ENCODE results near the gene CDK3. TPM values are rescaled to one million over a fixed set of nuclear protein-coding genes. Genes with fewer than 3 reads are reported as not detected.

The CDK3 gene
- total RNA-seq, 2 donors from 2014 or later = 3.4 to 4.9 TPM

DNA sequence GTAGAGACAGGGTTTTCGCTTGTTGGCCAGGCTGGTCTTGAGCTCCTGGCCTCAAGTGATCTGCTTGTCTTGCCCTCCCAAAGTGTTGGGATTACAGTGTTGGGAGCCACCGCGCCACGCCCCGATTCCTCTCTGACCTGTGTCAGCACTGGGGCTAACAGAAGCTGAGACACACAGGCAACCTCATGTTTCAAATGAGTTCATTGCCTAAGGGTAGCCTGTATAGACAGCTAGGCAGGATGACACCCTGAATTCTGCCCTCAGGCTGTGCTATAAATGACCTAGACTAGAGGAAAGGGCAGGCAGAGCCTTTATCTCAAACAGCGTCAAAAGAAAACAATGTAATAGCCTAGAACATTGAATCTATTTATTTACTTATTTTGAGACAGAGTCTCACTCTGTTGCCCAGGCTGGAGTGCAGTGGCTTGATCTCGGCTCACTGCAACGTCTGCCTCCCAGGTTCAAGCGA is 2.3 kb upstream of the CDK3 start:
- no peak for DNase-seq
- no peaks in the 10 kb centered on the region for H3K27me3 ChIP-seq
- WGBS, 2 donors = 93 to 94% methylated on average over 9 of the region's 9 CpGs
- no peak overlapping the region for H3K4me3 ChIP-seq
- no peak for TF ChIP-seq POLR2A (IDR thresholded peaks at IDR 0.05)
- TF ChIP-seq, protein P1, sequence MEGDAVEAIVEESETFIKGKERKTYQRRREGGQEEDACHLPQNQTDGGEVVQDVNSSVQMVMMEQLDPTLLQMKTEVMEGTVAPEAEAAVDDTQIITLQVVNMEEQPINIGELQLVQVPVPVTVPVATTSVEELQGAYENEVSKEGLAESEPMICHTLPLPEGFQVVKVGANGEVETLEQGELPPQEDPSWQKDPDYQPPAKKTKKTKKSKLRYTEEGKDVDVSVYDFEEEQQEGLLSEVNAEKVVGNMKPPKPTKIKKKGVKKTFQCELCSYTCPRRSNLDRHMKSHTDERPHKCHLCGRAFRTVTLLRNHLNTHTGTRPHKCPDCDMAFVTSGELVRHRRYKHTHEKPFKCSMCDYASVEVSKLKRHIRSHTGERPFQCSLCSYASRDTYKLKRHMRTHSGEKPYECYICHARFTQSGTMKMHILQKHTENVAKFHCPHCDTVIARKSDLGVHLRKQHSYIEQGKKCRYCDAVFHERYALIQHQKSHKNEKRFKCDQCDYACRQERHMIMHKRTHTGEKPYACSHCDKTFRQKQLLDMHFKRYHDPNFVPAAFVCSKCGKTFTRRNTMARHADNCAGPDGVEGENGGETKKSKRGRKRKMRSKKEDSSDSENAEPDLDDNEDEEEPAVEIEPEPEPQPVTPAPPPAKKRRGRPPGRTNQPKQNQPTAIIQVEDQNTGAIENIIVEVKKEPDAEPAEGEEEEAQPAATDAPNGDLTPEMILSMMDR (IDR thresholded peaks at IDR 0.05) = no peak
- H3K4me1 ChIP-seq = peaks cover 32% of the 10 kb centered on the region
- H3K9me3 ChIP-seq = no peaks in the 10 kb centered on the region
- no peaks in the 10 kb centered on the region for H3K36me3 ChIP-seq (replicated peaks in 1 of 2; ENCODE audit: insufficient read depth in 1 of 2, low read depth in 2 of 2)
- no peak for ATAC-seq
- intact Hi-C loops (cut with DNase I) = no loop called here
- no peak overlapping the region for H3K27ac ChIP-seq

DNA sequence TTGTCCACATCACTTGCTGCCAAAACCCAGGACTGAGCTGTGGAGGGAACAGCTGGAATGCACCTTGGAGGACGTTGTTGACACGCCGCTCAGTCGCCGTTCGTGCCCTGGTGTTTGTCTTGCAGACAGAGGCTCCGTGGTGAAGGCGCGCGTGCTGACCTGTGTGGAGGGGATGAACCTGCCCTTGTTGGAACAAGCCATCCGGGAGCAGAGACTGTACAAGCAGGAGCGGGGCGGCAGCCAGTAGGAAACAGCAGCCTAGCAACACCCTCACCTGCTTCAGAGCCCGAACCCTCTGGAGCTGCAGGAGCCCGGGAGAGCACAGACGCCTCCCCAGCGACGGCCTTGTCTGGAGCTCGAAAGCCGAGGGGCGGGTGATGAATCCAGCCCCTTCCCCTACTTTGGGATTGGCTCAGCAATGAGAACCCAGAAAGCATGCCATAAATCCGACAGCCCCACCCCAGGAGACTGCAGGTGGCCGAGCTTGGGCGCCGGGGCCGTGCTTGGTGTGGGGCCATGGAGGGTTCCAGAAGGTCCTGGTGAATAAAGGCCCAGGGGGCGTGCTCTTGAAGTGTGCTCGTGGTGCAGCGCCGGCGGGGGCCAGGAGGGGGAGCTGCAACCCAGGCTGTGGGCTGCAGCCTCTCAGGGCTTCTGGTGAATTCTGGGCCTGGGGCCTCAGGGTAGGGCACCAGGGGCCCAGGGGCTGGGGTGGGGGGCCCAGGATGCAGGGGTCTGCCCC is 470 bp upstream of the CDK3 start:
- Histone ChIP-seq H3K27me3 (no peaks in the 10 kb centered on the region), H3K9me3 (no peaks in the 10 kb centered on the region), H3K36me3 (replicated peaks in 1 of 2; ENCODE audit: insufficient read depth in 1 of 2, low read depth in 2 of 2) (no peaks in the 10 kb centered on the region), H3K4me3 (no peak overlapping the region), H3K27ac (peak overlapping the region; percentile 14 to 65 (median 47)), H3K4me1 (peaks cover 50% of the 10 kb centered on the region)
- TF ChIP-seq, protein P1 (IDR thresholded peaks at IDR 0.05) = peak; percentile 39 to 67 (median 54)
- no peak for TF ChIP-seq POLR2A (IDR thresholded peaks at IDR 0.05)
- WGBS, 2 donors = 61 to 77% methylated on average over 14 to 28 of the region's 31 CpGs
- ATAC-seq (peak; percentile 35), DNase-seq (peak; percentile 49 to 76 (median 61))
- intact Hi-C loops (cut with DNase I) = no loop called here

DNA sequence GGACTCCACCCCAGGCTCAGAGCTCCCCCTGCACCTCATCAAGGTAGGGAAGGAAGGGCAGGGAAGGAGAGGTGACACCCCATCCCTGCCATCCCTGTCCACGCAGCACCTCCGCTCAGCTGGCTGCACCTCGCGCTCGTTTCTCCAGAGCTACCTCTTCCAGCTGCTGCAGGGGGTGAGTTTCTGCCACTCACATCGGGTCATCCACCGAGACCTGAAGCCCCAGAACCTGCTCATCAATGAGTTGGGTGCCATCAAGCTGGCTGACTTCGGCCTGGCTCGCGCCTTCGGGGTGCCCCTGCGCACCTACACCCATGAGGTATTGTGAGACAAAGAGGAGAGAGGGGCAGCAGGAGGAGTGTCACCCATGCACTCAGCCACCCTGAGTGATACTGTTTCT is 1.4 kb downstream of the CDK3 start:
- ATAC-seq = no peak
- H3K9me3 ChIP-seq = no peaks in the 10 kb centered on the region
- 94 to 95% methylated on average over 8 to 11 of the region's 12 CpGs for WGBS, 2 donors
- no peak overlapping the region for H3K4me3 ChIP-seq
- H3K36me3 ChIP-seq (replicated peaks in 1 of 2; ENCODE audit: insufficient read depth in 1 of 2, low read depth in 2 of 2) = no peaks in the 10 kb centered on the region
- TF ChIP-seq, protein P1 (IDR thresholded peaks at IDR 0.05) = no peak
- TF ChIP-seq POLR2A (IDR thresholded peaks at IDR 0.05) = no peak
- peak overlapping the region; percentile 78 to 86 (median 84) for H3K27ac ChIP-seq
- no peaks in the 10 kb centered on the region for H3K27me3 ChIP-seq
- no peak for DNase-seq
- intact Hi-C loops (cut with DNase I) = no loop called here
- peaks cover 57% of the 10 kb centered on the region for H3K4me1 ChIP-seq

DNA sequence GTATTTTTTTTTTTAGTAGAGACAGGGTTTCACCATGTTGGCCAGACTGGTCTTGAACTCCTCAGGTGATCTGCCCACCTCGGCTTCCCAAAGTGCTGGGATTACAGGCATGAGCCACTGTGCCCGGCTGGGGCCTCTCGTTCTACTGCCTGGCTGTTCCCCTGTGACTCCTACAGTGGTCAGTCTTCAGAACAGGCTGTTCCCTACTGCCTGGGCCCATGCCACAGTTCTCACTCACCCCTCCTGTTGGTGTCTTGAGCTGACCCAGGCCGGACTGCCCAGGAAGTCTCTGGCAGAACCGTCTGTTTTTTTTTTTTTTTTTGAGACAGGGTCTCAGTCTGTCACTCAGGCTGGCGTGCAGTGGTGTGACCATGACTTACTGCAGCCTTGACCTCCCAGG is 3.3 kb downstream of the CDK3 start:
- H3K9me3 ChIP-seq = no peaks in the 10 kb centered on the region
- H3K27ac ChIP-seq = peak overlapping the region; percentile 78 to 86 (median 84)
- peak; percentile 41 to 77 (median 60) for DNase-seq
- no peaks in the 10 kb centered on the region for H3K27me3 ChIP-seq
- peaks cover 57% of the 10 kb centered on the region for H3K4me1 ChIP-seq
- TF ChIP-seq, protein P1 (IDR thresholded peaks at IDR 0.05) = peak in 1 of 7 experiments; percentile 7
- no peak for TF ChIP-seq POLR2A (IDR thresholded peaks at IDR 0.05)
- intact Hi-C loops (cut with DNase I) = no loop called here
- H3K36me3 ChIP-seq (replicated peaks in 1 of 2; ENCODE audit: insufficient read depth in 1 of 2, low read depth in 2 of 2) = no peaks in the 10 kb centered on the region
- peak; percentile 34 for ATAC-seq
- H3K4me3 ChIP-seq = no peak overlapping the region
- 71% methylated on average over 6 of the region's 6 CpGs for WGBS, 2 donors
